Stimulated activated CD4-positive, alpha-beta T cell treated with anti-CD3 and anti-CD28 coated beads, Interleukin-2, amount 100 ng/mL, for 48 hours (primary cell): ENCODE data around the gene PAH.
"Not testable (repeated sequence)": the region's sequence is repeated elsewhere in the genome, so short reads cannot be mapped to it uniquely, and the experiment has no call there.

Source experiments
- DNase-seq, 2 donors: peaks; one replicate each; pipeline ENCODE4 v3.0.0-alpha.2; 2020

PAH gene

DNA sequence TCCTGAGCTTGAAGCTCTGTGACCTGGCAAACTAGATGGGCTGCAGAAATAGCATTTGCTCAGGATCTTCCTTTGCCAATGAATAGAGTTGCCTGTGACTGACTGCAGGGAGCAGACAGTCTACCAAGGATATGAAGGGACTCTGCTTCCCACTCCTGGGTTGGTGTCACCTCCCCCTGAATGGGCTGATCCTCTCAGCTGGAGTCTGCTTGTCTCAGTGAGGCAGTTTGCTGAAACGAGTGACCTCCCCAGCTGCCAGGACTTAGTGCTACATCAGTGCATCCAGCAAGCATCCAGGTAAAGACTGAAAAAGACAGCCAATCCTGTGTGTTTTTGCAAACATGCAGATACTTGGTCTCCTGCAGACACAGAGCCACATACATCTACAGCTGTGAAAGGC is 28.5 kb downstream of the PAH start:
- no peak for DNase-seq

DNA sequence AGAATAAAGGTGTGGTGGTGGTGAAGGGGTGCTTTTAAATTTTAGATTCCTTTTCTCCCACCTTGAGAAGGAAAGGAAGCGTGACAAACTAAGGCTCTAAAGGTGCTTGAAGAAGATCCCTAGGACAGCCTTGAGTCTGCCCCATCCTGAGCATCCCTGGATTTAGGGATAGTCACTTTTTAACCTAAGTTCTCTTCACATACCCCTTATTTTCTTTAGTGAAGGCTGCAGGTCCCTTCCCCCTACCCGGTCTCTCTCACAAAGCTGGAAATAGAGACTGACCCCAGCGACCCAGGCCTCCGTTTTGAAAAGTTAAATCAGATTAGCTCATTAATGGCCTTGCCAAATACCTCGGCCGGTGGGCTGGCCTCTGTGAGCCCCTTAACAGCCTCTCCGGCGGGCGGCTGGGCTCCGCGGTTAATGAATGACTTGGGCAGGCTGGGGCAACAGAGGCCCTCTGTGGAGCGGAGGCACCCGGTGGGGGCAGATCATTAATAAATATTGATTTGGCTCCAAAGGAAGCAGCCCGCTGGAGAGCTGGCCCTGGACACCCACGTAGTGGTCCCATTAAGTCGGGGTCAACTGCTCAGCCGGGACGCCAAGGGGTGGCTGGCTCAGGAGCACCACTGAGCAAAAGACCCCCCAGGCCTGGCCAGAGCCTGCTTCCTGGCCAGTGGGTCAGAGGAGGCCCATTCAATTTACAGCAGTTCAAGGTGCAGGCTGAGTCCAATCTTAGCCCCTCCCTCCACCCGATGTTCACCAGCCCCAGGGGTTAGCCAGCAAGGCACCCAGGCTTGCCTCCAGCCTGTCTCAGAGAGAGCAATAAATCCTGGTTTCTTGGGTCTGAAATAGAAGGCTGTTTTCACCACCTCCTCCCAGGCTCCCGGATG is 31.8 kb downstream of the PAH start:
- DNase-seq: no peak

DNA sequence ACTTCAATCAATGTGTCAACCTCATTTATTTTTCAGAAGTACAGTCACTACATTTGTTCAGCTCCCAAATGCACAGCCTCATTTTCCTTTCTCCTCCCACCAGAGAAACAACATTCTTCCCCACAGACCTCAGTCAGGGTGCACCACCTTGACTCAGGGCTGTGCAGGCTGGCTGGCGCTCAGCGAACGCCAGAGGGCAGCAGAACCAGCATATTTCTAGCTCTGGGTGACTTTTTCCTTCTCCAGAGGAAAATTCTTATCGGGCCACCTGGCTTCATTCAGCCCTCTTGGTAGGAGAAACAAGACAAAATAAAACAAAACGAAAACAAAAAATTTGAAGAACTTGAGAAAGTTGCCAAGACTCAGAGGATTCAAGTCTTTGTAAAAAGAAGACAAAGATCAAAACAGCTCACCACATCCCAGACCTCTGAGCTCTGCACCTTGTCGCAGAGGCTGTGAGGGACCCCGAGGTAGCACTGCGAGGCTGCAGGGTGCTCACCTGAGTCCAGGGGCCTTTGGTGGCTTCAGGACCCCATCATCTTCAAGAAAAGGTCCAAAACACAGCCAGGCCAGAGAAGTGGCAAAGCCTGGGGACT is 33.7 kb downstream of the PAH start:
- peak; percentile 31 to 34 for DNase-seq

DNA sequence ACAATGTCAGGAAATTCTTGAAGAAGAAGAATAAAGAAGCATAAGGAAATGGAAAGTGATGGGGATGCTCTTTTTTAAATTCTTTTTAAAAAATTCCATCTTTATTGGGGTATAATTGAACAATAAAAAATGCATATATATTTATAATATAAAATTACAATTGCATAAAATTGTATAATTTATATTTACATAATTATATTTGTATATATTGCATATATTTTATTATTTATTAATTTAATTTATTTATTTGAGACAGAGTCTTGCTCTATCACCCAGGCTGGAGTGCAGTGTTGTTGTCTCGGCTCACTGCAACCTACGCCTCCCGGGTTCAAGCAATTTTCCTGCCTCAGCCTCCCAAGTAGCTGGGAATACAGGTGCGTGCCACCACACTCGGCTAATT is 36.3 kb downstream of the PAH start:
- no peak for DNase-seq

DNA sequence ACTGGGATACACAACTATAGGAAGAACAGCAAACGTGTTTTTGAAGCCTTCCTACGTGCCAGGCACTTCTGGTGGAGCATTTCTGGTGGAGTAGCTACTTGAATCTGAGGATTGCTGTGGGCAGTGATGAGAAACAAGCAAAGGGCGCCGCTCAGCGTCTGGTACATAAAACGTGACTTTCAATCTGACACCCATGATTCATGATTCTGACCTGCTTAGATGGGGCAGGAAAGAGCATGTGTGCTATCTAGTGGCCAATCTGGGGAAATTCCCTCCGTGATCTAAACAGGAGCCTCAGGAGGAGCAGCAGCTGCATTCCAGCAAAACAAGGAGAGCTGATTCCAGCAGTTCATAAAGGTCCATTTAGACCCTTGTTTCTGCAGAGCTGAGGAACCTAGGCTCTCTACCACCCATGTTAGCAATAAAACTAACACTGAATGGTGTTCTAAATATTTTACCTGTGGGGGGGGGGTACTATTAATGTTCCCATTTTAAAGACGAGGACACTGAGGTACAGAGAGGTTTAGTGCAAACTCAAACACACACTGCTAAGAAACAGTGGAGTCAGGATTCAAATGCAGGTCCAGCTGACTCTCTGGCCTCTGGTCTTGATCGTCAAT is 37.8 kb downstream of the PAH start:
- DNase-seq: peak in 1 of 2 donors; percentile 5

DNA sequence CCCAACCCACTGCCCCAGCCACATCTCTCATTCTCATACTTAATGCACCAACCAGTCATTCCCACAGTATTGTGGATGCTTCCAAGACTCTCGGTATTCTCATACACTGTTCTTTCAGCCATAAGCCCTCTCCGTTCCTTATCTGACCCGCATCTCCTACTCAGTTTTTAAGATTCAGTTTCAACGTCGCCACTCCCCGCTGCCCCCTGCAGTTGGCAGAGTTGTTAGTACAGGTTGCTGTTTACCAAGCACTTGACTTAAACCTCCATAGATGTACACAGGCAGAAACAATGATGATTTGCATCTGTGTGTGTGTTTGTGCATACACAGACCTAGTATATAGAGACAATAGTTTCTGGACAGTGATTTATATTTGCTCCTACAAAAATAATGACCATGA is 40.2 kb downstream of the PAH start:
- DNase-seq: no peak

DNA sequence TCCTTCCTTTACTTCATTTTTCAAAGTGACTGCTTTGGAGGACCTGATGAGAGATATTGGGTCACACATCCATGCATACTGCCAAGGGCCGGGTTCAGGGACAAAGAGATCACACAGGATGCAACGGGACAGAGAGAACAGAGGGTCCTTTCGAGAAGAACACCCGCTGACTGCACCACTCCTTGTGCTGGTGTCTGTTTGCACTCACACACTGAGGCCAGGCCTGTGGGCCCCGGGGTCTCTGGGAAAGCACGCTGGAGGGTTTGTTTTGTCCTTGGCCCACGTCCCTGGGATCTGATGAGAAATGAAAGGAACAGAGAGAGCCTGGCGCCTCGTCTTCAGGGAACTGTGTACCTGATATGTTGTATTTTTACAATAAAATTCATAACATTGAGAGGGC is 42.2 kb downstream of the PAH start:
- no peak for DNase-seq

DNA sequence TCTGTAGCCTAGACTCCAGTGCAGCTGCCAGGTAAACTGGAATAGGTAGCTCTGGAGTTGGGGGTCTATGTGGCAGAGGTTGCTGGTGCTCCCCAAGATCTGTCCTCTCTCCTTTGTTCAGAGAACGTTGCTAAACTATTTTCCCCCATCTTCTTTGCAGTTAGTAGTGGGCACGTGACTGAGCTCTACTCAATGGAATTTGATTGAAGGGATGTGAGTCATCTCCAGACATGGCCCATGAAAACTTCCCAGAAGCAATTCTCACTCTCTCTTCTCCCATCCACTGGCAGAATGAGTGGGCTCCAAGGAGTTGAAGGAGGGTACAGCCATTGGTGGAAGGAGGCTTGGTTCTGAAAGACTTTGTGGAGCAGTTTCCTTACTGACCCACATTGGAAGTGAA is 44.0 kb downstream of the PAH start:
- no peak for DNase-seq

DNA sequence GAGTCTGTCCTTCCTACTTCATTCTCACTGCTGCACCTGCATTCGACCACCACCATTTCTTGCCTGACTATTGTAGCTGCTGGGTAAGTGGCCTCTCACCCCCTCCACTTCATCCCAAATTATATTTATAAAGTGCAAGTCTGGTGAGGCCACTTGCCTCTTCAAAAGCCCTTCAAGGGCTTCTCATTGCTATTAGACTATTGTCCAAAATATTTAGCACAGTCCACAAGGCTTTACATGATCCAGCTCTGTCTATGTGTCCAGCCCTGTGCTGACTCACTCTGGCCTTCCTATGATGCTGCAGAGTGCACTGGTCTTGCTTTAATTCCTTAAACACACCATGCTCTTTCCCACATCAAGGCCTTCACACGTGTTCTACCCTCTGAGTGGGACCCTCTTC is 46.0 kb downstream of the PAH start:
- DNase-seq: no peak

DNA sequence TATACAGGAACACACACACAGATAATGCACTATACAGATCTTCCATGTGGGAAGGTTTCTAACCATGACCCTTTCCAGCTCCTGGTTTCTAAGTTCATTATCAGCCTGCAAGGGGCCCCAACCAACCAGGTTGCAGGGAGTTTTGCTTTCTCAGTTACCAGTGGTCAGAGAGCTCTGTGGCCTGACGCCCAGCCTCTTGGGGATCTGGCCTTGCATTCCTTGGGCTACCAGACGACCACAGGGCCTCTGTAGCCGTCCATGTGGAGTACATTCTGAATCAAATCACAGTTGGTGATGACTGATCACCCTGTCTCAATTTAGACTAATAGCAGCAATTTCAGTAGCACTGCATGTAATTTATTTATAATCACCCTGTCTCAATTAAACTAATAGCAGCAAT is 47.5 kb downstream of the PAH start:
- DNase-seq: no peak

DNA sequence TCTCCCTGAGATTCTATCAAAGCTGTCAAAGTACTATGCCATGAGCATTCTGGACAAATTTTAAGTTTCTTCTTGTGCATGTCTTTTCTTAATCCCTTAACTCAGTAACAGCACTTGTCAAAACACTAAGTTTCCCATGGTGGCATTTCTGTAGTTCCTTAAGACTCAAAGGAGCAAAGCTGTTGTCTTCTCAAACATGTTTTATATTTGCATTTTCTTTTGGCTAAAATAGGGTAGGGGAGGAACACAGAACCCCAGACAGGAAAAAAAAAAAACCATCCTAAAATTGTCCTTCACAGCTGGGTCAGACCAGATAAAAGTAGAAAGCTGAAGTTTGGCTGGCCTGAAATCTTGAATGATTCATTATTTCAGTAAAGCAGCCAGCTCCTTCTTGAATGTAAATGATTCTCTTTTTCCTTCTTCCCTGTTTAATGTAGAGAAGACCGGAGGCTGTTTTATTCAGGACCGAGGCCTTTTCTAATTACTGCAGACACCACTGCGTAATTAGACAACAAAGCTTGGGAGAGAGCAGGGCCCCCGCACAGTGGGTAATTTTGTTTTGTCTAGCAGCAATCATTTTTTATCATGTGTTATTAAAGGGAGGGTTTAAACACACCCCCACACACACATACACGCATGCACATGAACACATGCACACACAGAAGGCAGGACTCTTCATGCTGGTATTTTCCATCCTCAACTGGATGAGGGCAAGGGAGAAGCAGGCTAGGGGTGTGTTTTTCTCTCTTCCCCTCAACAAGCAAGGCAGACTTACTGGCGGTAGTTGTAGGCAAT is 51.0 kb downstream of the PAH start:
- DNase-seq: no peak

DNA sequence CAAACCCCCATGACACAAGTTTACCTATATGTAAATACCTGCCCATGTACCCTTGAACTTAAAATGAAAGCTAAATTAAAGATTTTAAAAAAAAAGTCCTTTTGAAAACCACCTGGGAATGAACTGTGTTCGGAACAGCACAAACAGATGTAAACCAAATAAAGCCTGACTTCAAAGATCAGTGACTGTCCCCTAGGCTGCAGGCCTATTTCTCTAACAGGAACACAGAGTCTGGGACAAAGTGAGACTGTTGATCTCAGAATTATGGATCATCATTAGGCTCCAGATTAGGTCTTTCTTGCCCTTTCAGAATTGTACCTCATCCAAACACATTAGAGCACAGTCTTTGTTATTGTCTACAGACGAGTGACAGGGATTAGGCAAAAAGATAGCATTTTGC is 54.6 kb downstream of the PAH start:
- DNase-seq: no peak

DNA sequence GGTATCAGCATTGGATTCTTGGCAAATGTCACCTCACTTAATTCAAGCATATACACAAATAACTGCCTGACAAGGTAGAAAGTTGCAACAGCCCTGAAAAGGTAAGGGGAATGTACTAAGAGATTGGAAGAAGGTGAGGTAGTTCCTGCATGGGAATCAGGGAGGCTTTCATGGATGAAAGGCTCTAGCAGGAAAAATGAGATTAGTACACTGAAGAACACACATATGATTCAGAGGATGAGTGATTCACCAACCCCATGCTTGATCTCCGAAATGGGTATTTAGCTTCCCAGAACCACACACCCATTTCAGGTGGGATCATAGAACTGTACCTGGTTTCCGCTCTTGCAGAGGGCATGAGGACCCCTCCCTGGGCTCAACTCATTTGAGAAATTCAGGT is 65.8 kb downstream of the PAH start:
- DNase-seq: no peak

DNA sequence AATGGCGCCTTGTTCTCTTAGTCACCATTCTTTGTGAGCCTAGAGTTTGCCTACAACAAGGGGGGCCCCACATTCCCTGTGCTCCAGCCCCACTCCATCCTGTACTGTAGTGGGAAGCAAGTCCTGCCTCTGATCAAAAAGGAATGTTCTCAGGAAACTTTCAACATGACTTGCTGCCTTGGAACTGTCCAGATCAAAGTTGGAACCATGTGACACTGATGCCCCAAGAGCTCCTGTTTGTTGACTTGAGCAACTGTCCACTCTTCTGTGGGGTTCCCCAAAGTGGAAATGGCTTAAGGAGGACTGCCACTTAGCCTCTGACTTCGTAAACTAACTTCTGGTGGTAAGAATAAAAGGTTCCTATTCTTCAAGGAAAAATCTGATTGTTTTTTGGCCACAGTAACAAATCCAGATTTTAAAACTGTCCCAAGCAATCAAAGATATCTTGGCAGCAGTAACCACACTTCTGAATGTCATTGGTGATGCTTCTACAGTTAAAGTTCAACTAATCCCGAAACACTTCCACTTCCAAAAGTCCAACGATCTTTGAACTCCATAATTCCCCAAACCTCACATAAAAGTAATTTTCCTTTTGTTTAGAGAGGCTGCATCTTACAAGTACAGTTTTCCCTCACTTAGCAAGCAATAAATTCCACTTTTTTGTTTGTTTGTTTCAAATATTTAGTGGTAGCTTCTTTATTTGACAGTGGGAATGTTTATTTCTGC is 67.2 kb downstream of the PAH start:
- no peak for DNase-seq

DNA sequence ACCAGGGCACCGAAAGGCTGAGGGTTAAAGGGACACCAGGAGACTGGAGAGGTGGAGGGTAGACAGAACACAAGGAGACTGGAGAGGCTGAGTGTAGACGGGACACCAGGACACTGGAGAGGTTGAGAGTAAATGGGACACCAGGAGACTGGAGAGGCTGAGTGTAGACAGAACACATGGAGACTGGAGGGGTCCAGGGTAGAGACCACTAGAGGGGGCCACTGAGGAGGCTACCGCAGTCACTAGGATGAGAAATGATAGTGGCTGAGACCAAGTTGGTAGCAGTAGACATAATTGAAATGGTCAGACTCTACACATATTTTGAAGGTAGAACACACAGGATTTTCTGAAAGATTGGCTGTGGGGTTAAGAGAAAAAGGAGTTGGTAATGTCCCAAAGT is 68.2 kb downstream of the PAH start:
- DNase-seq: no peak

DNA sequence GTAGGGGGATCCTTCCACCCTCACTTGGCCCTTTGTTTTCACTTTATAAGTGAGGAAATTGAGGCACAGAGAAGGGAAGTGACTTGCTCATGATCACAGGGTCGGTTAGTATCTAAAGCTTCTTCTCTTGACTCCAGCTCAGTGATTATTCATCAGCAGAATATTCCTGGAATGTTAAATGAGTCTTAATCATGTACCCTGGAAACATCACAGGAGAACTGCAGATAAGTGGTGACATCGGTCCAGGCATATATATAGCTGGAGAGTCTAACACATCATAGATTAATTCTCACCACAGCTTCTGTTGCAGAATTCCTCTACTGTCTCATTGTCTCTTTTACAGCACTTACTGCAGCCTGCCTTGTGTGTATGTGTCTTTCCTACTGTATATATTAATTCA is 69.9 kb downstream of the PAH start:
- DNase-seq: no peak

DNA sequence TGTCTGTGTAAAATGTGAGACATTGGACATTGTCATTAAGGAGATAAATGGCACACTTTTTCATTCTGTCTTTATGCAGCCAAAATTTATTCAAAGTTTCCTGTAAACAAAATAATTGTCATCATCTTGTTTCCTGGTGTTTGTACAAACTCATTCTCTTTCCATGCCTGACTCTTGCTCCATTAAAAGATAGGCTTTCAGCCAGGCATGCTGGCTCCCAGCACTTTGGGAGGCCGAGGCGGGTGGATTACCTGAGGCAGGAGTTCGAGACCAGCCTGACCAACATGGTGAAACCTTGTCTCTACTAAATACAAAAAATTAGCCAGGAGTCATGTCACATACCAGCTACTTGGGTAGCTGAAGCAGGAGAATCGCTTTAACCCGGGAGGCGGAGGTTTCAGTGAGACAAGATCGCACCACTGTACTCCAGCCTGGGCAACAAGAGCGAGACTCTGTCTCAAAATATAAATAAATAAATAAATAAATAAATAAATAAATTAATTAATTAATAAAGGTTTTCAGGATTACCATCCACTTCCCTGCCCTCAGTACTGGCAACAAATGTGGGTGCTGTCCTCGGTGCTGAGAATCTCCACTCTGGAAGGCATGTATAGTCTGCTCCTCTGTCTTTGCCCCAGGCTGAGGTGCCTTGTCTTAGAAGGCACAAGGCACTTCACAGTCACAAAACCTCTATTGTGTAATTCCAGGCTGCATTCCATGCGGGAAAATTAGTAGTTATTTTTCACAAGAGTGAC is 83.2 kb downstream of the PAH start:
- DNase-seq: no peak

DNA sequence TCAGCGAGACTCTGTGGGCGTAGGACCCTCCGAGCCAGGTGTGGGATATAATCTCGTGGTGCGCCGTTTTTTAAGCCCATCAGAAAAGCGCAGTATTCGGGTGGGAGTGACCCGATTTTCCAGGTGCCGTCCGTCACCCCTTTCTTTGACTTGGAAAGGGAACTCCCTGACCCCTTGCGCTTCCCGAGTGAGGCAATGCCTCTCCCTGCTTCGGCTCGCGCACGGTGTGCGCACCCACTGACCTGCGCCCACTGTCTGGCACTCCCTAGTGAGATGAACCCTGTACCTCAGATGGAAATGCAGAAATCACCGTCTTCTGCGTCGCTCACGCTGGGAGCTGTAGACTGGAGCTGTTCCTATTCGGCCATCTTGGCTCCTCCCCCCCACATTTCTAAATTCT is 84.2 kb downstream of the PAH start:
- not testable (repeated sequence) for DNase-seq

DNA sequence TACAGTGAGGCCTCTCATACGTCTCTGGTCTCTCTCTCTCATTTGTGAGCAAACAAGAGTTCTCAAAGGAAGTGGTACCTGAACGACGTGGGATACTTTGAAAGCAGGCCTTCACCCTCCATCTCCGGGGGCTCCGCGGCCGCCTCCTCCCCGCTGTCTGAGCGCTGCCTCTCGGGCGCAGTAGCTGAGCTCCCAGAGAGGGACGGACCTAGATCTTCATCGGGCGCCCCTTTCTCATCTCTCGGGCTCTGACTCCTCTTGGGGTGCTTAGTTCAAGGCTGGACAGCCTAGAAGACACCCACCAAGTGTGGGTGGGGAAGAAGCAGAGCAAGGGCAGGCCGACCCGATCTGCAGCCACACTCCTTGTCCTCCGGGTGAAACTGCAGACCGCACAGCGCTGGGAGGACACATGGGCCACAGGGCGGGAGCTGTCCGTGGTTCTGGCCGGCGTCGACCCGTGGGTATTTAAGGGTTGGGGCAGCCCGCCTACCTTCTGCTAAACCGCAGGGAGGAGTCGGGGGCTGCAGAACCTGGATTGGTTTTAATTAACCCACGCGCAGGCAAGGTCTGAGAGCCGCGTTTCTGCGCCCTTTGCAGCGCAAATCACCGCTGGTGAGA is 92.7 kb downstream of the PAH start:
- no peak for DNase-seq

DNA sequence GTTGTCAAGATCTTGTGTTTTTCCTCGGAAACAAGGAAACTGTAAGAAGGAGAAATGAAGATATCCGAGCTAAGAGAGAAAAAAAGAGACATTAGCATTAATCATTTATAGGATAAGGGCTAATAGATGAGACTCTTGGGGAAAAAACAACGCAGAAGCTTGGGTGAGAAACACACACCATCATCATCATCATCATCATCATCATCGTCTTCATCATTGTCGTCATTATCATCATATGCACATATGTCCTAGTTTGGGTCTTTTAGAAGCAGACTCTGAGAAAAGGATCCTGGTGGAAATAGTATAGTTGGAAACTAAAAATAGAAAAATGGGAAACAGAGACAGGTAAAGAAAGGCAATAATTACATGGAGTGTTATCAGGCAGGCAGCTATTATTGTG is 95.9 kb downstream of the PAH start:
- DNase-seq: no peak

DNA sequence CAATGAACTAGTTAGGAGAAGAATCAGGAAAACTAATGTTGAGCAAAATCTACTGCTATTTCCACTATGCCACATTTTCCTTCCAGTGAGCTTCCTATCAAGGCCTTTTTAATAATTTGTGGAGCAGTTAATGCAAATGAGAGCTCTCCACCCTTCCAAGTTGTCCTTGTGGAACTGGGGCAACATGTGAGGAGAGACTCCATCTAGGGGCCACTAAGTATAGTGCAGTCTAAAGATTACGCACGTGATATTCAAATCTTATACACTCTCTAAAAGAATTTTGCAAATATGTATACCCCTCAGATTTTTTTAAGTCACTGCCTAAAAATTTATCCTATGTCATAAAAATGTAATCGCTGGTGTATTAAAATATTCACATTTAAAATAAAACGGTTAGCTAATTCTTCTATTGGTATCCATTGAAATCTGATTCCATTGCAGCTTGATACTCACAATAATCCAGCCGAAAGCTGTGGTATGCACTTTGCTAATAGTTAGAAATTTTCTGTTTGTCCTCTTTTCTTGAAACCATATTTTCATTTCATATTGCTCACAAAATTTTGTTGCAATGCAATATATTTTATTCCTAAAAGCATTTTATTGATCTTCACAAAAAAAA is 100.1 kb downstream of the PAH start:
- no peak for DNase-seq
